Transverse colon (tissue), 4 donors: ENCODE data around the gene COG4. TPM values are rescaled to one million over a fixed set of nuclear protein-coding genes. Genes with fewer than 3 reads are reported as not detected.

Source experiments
- DNase-seq: peaks from one replicate; pipeline ENCODE4 v3.0.0-alpha.2; 2019
- H3K27ac ChIP-seq, 4 donors: fragments of 200-600 bp; sonication (generic); 2 replicates each; pipeline ENCODE4 v1.5.1; 2016 to 2018; ENCODE audit warnings: inconsistent platforms in 4 of 4
- H3K27me3 ChIP-seq: fragments of 200-600 bp; sonication (generic); 2 replicates; pipeline ENCODE4 v1.5.1; 2017; ENCODE audit warnings: inconsistent platforms
- H3K36me3 ChIP-seq, 4 donors: fragments of 200-600 bp; sonication (generic); 2 replicates each; pipeline ENCODE4 v1.5.1; 2017 to 2019; ENCODE audit warnings: inconsistent platforms in 4 of 4
- H3K4me1 ChIP-seq, 4 donors: fragments of 200-600 bp; sonication (generic); 2 replicates each; pipeline ENCODE4 v1.5.1; 2017 to 2020; ENCODE audit warnings: inconsistent platforms in 4 of 4
- H3K4me3 ChIP-seq, 4 donors: fragments of 200-600 bp; sonication (generic); 1 replicate in 1 of 4; 2 replicates in 3 of 4; pipeline versions ENCODE4 v1.5.1 to v1.6.1; 2017 to 2019; ENCODE audit warnings: inconsistent platforms in 4 of 4
- H3K9me3 ChIP-seq, 2 donors: fragments of 200-600 bp; sonication (generic); 2 replicates each; pipeline ENCODE4 v1.5.1; 2017 to 2019; ENCODE audit warnings: inconsistent platforms in 2 of 2
- CTCF ChIP-seq, 5 experiments: fragments of 200-600 bp in 3 of 5; fragments of 450-650 bp in 2 of 5; sonication (generic) in 3 of 5; IDR thresholded peaks; 1 replicate in 2 of 5; 2 replicates in 3 of 5; pipeline ENCODE4 v1.5.1; 2016 to 2017; ENCODE audit warnings: antibody characterized with exemption in 5 of 5, inconsistent platforms in 3 of 5, mild to moderate bottlenecking in 2 of 5, moderate library complexity in 1 of 5
- EP300 ChIP-seq: sonication (generic); formaldehyde crosslinking; IDR thresholded peaks from one replicate; pipeline ENCODE4 v1.6.1; 2017; ENCODE audit warnings: antibody characterized with exemption, low read depth
- POLR2A ChIP-seq: fragments of 450-650 bp; IDR thresholded peaks from one replicate; pipeline ENCODE4 v1.6.1; 2016; ENCODE audit warnings: antibody characterized with exemption, mild to moderate bottlenecking, moderate library complexity
- POLR2AphosphoS5 ChIP-seq, 3 donors: sonication (generic); formaldehyde crosslinking; IDR thresholded peaks; one replicate each; pipeline ENCODE4 v1.6.1; 2016; ENCODE audit warnings: antibody characterized with exemption in 3 of 3
- WGBS, 2 donors: methylation state at CpG; one replicate each; pipeline ENCODE4 v1.1.5; 2018; ENCODE audit warnings: low coverage in 1 of 2; 5-methylcytosine and 5-hydroxymethylcytosine counted together
- in situ Hi-C, 4 donors: fragments of 200-750 bp; cut with MboI; loops; one replicate each; pipeline versions ENCODE4 v1.15.0 to v1.15.1; 2017; ENCODE audit warnings: low sequenced_read_pairs in 3 of 4, low pct_ligation_motif_present in 1 of 4, low pct_unique_long_range_greater_than_20kb in 1 of 4
- intact Hi-C: fragments of 100-400 bp; cut with DNase I; formaldehyde crosslinking; loops from one replicate; pipeline ENCODE4 v1.15.1; 2023; ENCODE audit warnings: low total_unique reads
- total RNA-seq, 4 donors: library from RNA; depleted of rRNA; stranded (reverse); fragments of >200 nt; gene quantifications; one replicate each; pipeline ENCODE4 v1.1.0, GENCODE V29; 2016

The COG4 gene
- total RNA-seq, 4 donors from 2014 or later = 55.4 to 200 (median 64.0) TPM

GRCh38 chr16:70437017-70437581 lies 86.3 kb downstream of the COG4 start:
- Histone ChIP-seq H3K27ac (peak overlapping the region; percentile 75 to 87 (median 81)), H3K4me3 (peak overlapping the region in 1 of 4 donors; percentile 67), H3K27me3 (no peaks in the 10 kb centered on the region), H3K36me3 (no peaks in the 10 kb centered on the region), H3K4me1 (peaks cover 26 to 68% (median 39%) of the 10 kb centered on the region in 4 donors), H3K9me3 (no peaks in the 10 kb centered on the region)
- 56% methylated on average over 5 of the region's 5 CpGs; no CpG with 5 or more reads in 1 of the 2 donors for WGBS, 2 donors
- in situ Hi-C loops (no loop called here), intact Hi-C loops (no loop called here)
- TF ChIP-seq POLR2A (no peak), EP300 (no peak), POLR2AphosphoS5 (IDR thresholded peaks at IDR 0.05) (no peak), CTCF (IDR thresholded peaks at IDR 0.05) (no peak)
- no peak for DNase-seq

DNA sequence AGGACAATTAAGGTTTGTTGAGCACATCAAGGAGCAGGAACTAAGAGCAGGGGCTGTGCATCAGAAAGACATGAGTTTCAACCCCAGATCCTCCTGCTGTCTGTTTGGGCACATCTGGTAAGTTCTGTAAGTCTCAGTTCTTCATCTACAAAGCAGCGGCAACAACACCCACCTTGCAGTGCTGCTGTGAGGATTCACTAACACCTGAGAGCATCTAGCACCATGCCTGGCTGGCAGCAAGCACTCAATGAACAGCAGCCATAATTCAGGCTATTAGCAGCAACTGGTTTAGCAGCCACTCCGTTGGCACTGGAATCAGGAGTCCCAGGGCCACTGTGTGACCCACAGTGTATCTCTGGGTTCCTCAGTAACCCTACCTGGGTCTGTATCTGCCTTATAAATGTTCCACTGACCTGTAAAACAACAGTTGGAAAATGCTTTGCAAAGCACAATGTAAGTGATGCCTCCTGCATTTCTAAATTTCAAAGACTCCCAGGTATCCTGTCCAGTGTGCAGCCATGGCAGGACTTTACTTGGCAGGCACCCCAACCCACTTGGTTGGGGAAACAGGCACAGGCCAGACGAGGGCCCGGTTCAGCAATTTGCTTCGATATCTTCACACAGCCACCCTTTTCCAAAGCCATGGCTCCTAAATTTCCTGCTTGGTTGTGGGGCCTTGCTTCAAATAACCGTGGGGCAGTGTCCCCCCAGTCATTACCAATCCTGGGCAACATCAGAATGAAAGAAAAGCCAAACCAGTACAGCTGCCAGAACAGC lies 88.7 kb downstream of the COG4 start:
- no peak overlapping the region for H3K4me3 ChIP-seq
- WGBS, 2 donors = 72 to 100% methylated on average over 1 to 6 of the region's 6 CpGs
- no peak for DNase-seq
- peaks cover 37 to 87% (median 59%) of the 10 kb centered on the region in 4 donors for H3K4me1 ChIP-seq
- H3K36me3 ChIP-seq = no peaks in the 10 kb centered on the region
- H3K27me3 ChIP-seq = no peaks in the 10 kb centered on the region
- no peaks in the 10 kb centered on the region for H3K9me3 ChIP-seq
- intact Hi-C loops (no loop called here), in situ Hi-C loops (no loop called here)
- TF ChIP-seq POLR2AphosphoS5 (IDR thresholded peaks at IDR 0.05) = no peak
- no peak for TF ChIP-seq EP300
- TF ChIP-seq CTCF (IDR thresholded peaks at IDR 0.05) = no peak
- no peak for TF ChIP-seq POLR2A
- peak overlapping the region in 1 of 4 donors; percentile 77 for H3K27ac ChIP-seq

DNA sequence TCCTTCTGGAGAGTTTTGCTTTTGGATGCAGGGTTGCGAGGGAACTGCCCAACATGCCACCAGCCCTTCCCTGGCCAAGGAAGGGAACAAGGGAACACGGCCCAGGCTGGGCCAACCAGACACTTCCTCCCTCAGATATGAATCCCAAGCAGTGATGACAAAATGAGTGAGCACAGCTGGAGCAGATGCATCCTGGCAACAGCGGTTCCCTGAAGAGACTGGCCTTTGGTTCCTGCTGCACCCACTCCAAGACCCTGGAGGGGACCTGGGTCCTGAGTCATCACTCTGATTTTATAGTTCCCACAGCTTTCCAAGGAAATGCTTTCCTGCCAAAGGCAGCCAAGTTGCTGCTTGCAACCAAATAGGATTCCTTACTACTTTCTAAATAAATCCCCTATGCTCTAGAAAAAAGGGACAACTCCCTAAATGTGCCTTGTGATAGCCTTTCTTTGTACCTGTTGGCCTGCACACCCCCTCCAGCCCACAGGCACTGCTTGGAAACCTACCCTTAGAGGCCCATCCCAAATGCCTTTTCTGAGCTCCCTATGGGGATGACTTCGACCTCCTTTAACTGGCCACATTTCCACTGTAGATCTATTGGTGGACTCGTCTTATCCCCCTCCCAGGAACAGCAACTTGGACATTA lies 89.8 kb downstream of the COG4 start:
- H3K27ac ChIP-seq = peak overlapping the region; percentile 59 to 84 (median 70)
- H3K4me3 ChIP-seq = no peak overlapping the region
- DNase-seq = peak; percentile 33
- H3K9me3 ChIP-seq = no peaks in the 10 kb centered on the region
- no peaks in the 10 kb centered on the region for H3K36me3 ChIP-seq
- in situ Hi-C loops = no loop called here
- TF ChIP-seq CTCF (IDR thresholded peaks at IDR 0.05) = no peak
- peak in 1 of 3 donors; percentile 37 for TF ChIP-seq POLR2AphosphoS5 (IDR thresholded peaks at IDR 0.05)
- TF ChIP-seq EP300 = no peak
- TF ChIP-seq POLR2A = no peak
- H3K27me3 ChIP-seq = no peaks in the 10 kb centered on the region
- intact Hi-C loops = no loop called here
- WGBS, 2 donors = 43 to 80% methylated on average over 1 to 5 of the region's 5 CpGs
- peaks cover 43 to 92% (median 68%) of the 10 kb centered on the region in 4 donors for H3K4me1 ChIP-seq
